Measurements from ENCODE around the gene PLAC8L1. TPM values are rescaled to one million over a fixed set of nuclear protein-coding genes. Genes with fewer than 3 reads are reported as not detected.
"Not testable (repeated sequence)": the region's sequence is repeated elsewhere in the genome, so short reads cannot be mapped to it uniquely, and the experiment has no call there.

Gene PLAC8L1
- total and polyA plus RNA-seq, 7 donors: 0.36 to 0.82 TPM; not detected in 5

DNA sequence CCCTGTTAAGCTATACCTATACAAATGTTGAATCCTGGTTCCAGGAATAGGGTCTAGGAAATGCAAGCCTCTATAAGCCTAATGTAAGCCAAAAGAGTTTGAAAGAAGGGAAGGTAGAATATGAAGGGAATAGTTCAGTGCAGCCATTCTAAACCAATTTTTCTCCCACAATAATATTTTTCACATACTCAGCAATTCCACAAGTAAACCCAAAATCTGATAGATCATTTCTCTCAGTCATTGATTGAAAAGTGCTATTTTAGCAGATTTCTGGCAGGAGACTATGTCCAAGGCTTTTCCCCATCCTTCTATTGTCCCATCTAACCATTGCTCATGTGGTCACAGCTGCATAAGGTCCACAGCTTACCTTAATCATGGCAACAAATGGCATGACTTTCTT is 20.7 kb upstream of the PLAC8L1 start:
- Histone ChIP-seq H3K27ac (no peak overlapping the region), H3K4me1 (no peaks in the 10 kb centered on the region), H3K4me3 (no peak overlapping the region), H3K36me3 (peaks cover 0 to 97% (median 31%) of the 10 kb centered on the region in 4 donors), H3K9me3 (peaks cover 0 to 3% (median 0%) of the 10 kb centered on the region in 4 donors), H3K27me3 (no peaks in the 10 kb centered on the region)
- DNase-seq: no peak
- TF ChIP-seq, protein P1, sequence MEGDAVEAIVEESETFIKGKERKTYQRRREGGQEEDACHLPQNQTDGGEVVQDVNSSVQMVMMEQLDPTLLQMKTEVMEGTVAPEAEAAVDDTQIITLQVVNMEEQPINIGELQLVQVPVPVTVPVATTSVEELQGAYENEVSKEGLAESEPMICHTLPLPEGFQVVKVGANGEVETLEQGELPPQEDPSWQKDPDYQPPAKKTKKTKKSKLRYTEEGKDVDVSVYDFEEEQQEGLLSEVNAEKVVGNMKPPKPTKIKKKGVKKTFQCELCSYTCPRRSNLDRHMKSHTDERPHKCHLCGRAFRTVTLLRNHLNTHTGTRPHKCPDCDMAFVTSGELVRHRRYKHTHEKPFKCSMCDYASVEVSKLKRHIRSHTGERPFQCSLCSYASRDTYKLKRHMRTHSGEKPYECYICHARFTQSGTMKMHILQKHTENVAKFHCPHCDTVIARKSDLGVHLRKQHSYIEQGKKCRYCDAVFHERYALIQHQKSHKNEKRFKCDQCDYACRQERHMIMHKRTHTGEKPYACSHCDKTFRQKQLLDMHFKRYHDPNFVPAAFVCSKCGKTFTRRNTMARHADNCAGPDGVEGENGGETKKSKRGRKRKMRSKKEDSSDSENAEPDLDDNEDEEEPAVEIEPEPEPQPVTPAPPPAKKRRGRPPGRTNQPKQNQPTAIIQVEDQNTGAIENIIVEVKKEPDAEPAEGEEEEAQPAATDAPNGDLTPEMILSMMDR (IDR thresholded peaks at IDR 0.05): no peak
- TF ChIP-seq POLR2AphosphoS5 (IDR thresholded peaks at IDR 0.05) (no peak), EP300 (IDR thresholded peaks at IDR 0.05) (no peak), POLR2A (IDR thresholded peaks at IDR 0.05) (no peak)
- intact Hi-C loops (cut with DNase I): no loop called here

DNA sequence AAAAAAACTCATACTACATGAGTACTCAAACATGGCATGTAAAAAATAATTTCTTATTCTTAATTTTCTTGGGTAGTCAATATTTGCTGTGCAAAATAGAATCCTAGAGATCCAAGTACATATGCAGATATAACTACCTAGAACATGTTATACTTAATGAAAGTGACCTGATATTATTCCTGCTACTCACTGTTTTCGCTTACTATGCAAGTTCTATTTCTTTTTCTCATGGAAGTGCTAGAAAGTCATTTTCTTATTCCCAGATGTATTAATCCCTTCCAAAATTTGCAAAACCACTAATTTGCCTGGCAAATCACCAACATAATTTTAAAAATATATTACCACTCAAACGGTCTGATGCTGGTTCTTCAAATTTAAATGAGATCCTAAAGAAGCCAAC is 19.2 kb upstream of the PLAC8L1 start:
- DNase-seq: no peak
- Histone ChIP-seq H3K4me1 (no peaks in the 10 kb centered on the region), H3K27me3 (no peaks in the 10 kb centered on the region), H3K9me3 (peaks cover 0 to 3% (median 0%) of the 10 kb centered on the region in 4 donors), H3K36me3 (peaks cover 6 to 99% (median 34%) of the 10 kb centered on the region in 4 donors), H3K4me3 (no peak overlapping the region), H3K27ac (no peak overlapping the region)
- 76 to 84% methylated on average over 2 of the region's 2 CpGs for WGBS, 2 donors
- TF ChIP-seq POLR2A (IDR thresholded peaks at IDR 0.05): no peak
- TF ChIP-seq POLR2AphosphoS5 (IDR thresholded peaks at IDR 0.05): no peak
- intact Hi-C loops (cut with DNase I): no loop called here

DNA sequence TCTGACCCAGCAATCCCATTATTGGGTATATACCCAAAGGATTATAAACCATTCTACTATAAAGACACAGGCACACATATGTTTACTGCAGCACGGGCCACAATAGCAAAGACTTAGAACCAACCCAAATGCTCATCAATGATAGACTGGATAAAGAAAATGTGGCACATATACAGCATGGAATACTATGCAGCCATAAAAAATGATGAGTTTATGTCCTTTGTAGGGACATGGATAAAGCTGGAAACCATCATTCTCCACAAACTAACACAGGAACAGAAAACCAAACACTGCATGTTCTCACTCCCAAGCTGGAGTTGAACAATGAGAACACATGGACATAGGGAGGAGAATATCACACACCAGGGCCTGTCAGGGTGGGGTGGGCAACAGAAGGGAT is 16.1 kb upstream of the PLAC8L1 start:
- H3K27me3 ChIP-seq; H3K9me3 ChIP-seq; H3K4me1 ChIP-seq; H3K27ac ChIP-seq; intact Hi-C loops (cut with DNase I); DNase-seq; H3K4me3 ChIP-seq: not testable (repeated sequence)
- 95 to 96% methylated on average over 1 of the region's 1 CpG for WGBS, 2 donors
- H3K36me3 ChIP-seq: peaks cover 8 to 100% (median 24%) of the 10 kb centered on the region in 4 donors

DNA sequence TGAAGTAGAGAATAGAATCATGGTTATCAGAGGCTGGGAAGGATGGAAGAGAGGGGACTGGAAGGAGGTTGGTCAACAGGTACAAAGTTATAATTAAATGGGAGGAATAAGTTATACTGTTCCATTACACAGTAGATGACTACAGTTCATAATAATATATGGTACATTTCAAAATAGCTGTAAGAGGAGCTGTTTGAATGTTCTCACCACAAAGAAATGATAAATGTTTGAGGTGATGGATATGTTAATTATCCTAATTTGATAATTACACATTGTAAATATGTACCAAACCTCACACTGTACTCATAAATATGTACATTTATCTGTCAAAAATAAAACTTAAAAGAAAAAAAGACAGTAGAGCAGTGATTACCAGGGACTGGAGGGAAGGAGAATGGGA is 12.9 kb upstream of the PLAC8L1 start:
- intact Hi-C loops (cut with DNase I): no loop called here
- H3K27ac ChIP-seq: no peak overlapping the region
- no peak for DNase-seq
- TF ChIP-seq EP300 (IDR thresholded peaks at IDR 0.05): no peak
- TF ChIP-seq, protein P1 (IDR thresholded peaks at IDR 0.05): no peak
- no peak for TF ChIP-seq POLR2A (IDR thresholded peaks at IDR 0.05)
- no peak for TF ChIP-seq POLR2AphosphoS5 (IDR thresholded peaks at IDR 0.05)
- no peaks in the 10 kb centered on the region for H3K4me1 ChIP-seq
- H3K27me3 ChIP-seq: no peaks in the 10 kb centered on the region
- peaks cover 0 to 3% (median 0%) of the 10 kb centered on the region in 4 donors for H3K9me3 ChIP-seq
- H3K4me3 ChIP-seq: no peak overlapping the region
- peaks cover 8 to 98% (median 19%) of the 10 kb centered on the region in 4 donors for H3K36me3 ChIP-seq

DNA sequence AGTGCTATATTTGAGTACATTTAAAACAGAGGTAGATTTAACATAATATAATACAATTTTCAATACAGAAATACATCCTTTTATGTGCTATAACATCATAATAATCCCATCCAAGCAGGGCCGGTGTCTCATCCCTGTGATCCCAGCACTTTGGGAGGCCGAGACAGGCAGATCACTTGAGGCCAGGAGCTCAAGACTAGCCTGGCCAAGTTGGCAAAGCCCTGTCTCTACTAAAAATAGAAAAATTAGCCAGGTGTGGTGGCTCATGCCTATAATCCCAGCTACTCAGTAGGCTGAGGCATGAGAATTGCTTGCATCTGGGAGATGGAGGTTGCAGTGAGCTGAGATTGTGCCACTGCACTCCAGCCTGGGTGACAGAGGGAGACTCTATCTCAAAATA is 11.8 kb upstream of the PLAC8L1 start:
- peaks cover 8 to 98% (median 18%) of the 10 kb centered on the region in 4 donors for H3K36me3 ChIP-seq
- WGBS, 2 donors: 98 to 99% methylated on average over 2 of the region's 2 CpGs
- DNase-seq; H3K27me3 ChIP-seq; intact Hi-C loops (cut with DNase I); H3K4me3 ChIP-seq; H3K27ac ChIP-seq; H3K9me3 ChIP-seq; H3K4me1 ChIP-seq: not testable (repeated sequence)

DNA sequence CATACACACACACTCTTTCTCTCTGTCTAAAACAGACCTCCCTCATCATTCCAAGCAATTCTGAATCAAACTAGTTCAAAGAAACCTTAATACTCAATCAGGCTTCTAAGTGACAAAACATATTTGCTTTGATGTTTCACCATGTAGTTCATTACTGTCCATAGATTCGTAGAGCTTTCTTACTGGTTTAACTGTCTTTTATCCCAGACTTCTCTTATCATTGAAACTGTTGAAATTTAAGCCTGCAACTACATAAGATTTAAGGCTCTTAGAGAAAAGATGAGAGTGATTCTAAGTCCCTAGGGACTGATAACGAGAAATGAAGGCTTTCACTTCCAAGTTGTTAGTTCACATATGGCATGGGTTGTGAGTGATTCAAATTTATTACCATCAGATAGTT is 11.0 kb upstream of the PLAC8L1 start:
- DNase-seq: no peak
- Histone ChIP-seq H3K4me1 (no peaks in the 10 kb centered on the region), H3K9me3 (no peaks in the 10 kb centered on the region), H3K27me3 (no peaks in the 10 kb centered on the region), H3K4me3 (no peak overlapping the region), H3K36me3 (peaks cover 7 to 94% (median 10%) of the 10 kb centered on the region in 4 donors), H3K27ac (no peak overlapping the region)
- 36 to 71% methylated on average over 2 of the region's 2 CpGs for WGBS, 2 donors
- intact Hi-C loops (cut with DNase I): no loop called here
- TF ChIP-seq, protein P1 (IDR thresholded peaks at IDR 0.05): no peak
- TF ChIP-seq POLR2AphosphoS5 (IDR thresholded peaks at IDR 0.05): no peak
- TF ChIP-seq EP300 (IDR thresholded peaks at IDR 0.05): no peak
- TF ChIP-seq POLR2A (IDR thresholded peaks at IDR 0.05): no peak
